Fibroblast of peridontal ligament (primary cell): Measurements from ENCODE around the gene MRPL55.

Source experiments
- DNase-seq: peaks from one replicate; pipeline ENCODE4 v3.0.0-alpha.2; 2010; ENCODE audit errors: extremely low read depth

Gene MRPL55

GRCh38 chr1:228147768-228148167 is 38.7 kb upstream of the MRPL55 start:
- no peak for DNase-seq

- no peak for DNase-seq
These were observed 38.1 kb upstream of the MRPL55 start for GRCh38 chr1:228147151-228147693.

GRCh38 chr1:228146417-228147150 is 37.5 kb upstream of the MRPL55 start:
- DNase-seq: no peak

DNA sequence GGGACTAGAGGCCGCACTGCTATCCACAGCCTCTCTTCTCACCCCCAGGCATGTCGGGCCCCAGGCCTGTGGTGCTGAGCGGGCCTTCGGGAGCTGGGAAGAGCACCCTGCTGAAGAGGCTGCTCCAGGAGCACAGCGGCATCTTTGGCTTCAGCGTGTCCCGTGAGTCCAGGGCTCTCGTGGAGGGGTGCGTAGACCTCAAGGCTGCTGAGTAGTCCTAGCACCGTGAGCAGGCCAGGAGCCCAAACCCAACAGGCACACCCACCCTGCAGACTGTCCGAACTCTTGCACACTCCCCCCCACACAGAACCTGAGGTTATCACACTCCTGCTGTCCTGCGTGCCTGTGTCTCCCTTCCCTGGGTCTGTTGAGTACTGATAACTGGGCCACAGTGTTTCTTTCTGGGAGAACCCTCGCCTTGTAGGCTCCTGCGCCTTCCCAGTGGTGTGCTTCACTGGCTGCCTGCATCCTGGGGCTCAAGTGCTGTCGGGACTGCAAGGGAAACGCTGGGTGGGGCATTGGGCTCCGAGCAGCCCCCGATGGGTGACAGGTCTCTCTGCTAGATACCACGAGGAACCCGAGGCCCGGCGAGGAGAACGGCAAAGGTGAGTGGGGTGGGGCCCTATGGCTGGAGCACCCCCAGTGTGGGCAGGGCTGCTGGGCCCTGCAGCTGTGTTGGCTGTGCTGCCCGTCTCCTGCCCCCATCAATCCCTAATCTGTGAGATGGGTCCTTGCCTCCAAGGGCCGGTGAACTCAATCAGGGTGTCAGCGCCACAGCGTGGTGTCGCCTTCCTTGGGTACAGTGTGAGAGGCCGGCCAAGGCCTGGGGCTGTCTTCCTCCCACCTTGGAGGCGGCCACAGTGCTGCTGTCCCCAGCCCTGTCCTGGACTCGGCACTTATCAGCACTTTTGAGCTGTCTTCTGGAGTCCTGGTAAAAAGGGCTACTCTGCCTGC is 36.6 kb upstream of the MRPL55 start:
- DNase-seq: no peak

- DNase-seq: no peak
These were observed 35.9 kb upstream of the MRPL55 start for GRCh38 chr1:228144993-228145343.

DNA sequence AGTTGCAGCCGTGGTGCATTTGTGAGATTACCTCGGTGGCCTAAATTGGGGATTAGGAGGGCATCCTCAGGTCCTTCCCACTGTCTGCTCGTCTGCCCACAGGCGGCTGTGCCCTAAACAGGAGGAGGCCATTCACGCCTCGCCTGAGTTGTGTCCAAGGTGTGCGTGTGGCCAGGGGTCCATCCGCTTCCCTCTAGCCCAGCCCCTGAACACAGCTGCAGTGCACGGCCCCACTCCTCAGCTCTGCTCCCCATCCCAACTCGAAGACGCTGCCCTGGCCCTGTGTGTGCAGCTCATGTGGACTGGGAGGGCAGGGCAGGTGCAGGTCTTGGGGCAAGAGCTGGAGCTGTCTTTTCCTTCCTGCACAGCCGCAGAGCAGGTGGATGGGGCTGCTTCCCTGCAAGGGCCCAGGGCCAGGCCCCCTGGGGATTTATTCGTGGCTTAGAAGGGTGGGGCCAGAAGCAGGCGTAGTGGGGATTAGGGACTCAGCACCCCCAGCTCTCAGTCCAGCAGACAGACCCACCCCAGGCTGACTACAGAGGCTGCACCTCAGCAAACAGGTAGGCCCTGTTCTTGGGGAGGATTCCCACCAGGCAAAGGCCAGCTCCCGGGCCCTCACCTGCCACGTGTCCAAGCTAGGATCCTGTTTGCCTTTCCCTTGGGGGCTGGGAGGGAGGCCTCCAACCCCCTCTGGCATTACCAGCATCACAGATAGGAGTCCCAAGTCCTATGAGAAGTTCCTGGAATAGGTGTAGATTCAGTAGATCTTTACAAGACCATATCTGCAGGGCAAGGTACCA is 35.3 kb upstream of the MRPL55 start:
- DNase-seq: no peak

DNA sequence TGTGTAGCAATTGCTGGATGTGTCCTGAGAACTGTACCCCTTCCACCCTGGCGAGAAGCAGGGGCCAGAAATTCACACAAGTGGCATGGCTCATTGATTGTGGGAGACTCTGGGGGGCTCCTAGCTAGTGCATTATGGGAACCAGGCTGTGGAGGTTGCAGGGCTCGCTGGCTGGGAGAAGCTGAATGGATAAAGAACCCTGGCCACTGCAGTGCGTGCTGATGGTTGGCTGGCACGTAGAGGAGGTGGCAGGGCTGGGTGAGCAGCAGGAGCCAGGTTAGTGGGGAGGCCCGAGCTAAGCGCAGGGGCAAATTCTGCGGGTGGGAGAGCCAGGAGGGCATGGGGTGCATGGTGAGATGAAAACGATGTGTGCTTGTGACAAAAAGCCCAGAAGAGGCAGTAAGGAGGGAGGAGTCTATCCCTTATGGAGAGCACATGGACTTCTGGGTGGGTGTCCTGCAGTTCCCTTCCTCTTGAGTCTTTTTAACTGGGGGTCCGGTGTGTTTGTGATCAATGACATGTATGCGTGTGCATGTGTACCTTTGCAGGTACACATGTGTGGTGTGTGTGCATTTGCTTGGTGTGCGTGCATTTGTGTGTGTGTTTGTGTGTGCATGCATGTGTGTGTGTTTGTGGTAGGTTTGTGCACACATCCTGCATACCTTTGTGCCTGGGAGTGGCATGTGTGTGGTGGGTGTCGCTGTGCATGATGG is 34.5 kb upstream of the MRPL55 start:
- DNase-seq: no peak

GRCh38 chr1:228142701-228143136 is 33.6 kb upstream of the MRPL55 start:
- DNase-seq: no peak

DNA sequence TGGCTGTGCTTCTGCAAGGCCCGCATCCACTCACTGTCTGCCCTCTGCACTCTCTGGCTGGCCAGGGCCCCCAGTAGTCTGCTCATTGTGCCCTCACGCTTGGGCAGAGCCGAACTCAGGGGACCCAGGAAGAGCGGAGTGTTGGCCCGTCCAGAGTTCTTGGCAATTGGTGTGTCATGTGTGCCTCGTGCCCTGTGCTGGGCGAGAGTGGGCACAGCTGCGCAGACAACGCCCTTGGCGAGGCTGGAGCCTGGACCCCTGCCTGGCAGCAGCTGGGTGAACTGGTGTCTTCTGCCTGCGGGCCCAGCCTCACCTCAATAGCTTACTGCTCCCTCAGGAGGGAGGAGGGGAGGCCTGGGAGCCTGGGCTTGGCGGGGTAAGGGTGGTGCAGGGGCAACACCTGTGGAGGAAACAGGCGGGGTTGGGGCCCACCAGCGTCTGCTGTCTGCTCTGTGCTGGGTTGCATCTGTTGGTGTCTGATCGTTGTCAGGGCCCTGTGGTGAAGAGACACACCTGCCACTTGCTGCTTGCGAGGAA is 33.1 kb upstream of the MRPL55 start:
- no peak for DNase-seq

DNA sequence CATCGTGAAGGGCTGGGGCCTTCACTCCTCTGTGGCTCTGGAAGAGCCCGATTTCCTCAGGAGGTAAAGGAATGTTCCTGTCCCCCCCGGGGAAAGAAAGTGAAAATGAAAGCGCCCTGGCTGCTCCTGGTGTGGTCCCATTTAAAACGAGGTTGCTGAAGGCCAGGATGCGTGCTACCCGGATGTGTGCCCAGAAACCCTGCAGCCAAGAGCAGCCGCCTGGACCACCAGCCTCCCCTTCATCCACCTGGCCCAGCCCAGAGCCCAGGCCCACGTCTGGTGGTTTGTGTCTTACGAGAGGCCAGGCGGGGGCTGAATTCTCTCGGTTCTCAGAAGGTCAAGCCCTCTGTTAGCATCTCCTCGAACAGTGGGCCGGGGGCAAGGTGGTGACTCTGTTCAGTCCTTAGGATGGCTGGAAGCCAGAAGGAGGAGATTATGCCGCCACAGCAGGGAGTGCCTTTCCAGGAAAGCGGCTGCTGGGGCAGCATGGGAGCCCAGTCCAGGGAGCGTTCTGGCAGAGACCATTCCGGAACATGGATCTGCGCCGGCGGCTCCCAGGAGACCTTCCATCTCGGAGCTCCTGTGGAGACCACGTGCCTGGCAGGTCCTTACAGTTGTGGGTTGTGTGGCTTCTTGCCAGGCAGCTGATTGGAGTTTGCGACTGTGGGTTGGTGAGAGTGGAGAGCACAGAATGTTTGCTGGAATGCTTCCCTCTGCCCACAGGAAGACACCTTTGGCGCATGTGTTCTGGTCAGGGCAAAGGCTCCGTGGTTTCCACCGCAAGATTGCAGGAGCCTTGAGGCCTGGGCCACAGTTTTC is 32.3 kb upstream of the MRPL55 start:
- peak; percentile 63 for DNase-seq

- peak; percentile 5 for DNase-seq
These were observed 31.7 kb upstream of the MRPL55 start for GRCh38 chr1:228140724-228141225.

- peak; percentile 98 for DNase-seq
These were observed 31.0 kb upstream of the MRPL55 start, which contains the start of gene GUK1 for GRCh38 chr1:228139931-228140723. Gene GUK1, plus strand, starts transcription at chr1:228140279. Its CDS starts 24 bp downstream, at chr1:228140303.

- DNase-seq: no peak
These were observed 30.4 kb upstream of the MRPL55 start for GRCh38 chr1:228139406-228139930.

- DNase-seq: no peak
These were observed 27.8 kb upstream of the MRPL55 start for GRCh38 chr1:228136901-228137300.

- no peak for DNase-seq
These were observed 25.5 kb upstream of the MRPL55 start for GRCh38 chr1:228134591-228134990.

GRCh38 chr1:228131766-228132165 is 22.7 kb upstream of the MRPL55 start:
- no peak for DNase-seq

DNA sequence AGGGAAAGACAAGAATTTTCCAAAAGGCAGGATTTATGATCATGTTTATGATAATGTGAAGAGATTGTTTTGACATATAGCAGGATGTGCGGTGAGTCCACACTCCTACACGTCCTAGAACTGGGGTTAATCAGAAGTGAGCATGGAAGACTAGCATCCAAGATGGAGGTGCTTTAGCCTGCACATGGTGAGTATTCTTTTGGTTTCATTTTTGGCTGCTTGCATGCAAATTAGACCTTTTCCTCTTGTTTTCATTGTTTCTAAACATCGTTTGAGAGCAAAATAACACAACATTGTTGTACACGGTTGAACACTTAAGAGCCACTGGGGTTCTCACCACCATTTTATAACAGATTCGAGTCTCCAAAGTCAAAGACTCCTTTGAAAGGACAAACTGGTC is 16.1 kb upstream of the MRPL55 start:
- no peak for DNase-seq

DNA sequence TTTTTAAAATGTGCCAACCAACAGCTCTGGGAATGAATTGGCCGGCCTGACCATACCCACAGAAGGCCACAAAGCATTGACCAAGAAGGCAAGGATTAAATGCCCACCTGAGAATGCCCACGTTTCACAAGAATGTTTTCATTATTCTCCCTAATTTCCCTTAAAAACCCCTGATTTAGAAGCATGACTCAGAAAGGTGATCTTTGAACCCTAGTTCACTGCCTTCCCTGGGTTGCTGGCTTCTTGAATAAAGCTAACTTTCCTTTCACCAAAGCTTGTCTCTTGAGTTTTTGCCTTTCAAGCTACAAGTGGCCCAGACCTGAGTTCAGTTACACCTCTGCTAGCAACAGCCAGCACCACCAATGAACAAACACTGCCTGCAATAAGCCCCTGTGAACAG is 14.4 kb upstream of the MRPL55 start:
- DNase-seq: no peak
